ENCODE measurements around the gene GLYATL3.

The GLYATL3 gene

GRCh38 chr6:49490633-49491032 is 9.1 kb upstream of the GLYATL3 start:
- no peaks in the 10 kb centered on the region for H3K9me3 Mint-ChIP-seq
- no peak for TF ChIP-seq CTCF (IDR thresholded peaks at IDR 0.05)
- no peak overlapping the region for H3K4me3 Mint-ChIP-seq
- no peak for DNase-seq
- no peak overlapping the region for H3K27ac Mint-ChIP-seq
- H3K27me3 Mint-ChIP-seq (ENCODE audit: low read depth, poor library complexity): no peaks in the 10 kb centered on the region
- no peaks in the 10 kb centered on the region for H3K4me1 Mint-ChIP-seq
- H3K36me3 Mint-ChIP-seq (ENCODE audit: low read depth): peaks cover 29% of the 10 kb centered on the region

- no peaks in the 10 kb centered on the region for H3K4me1 Mint-ChIP-seq
- no peaks in the 10 kb centered on the region for H3K9me3 Mint-ChIP-seq
- no peak for DNase-seq
- no peak overlapping the region for H3K27ac Mint-ChIP-seq
- no peak overlapping the region for H3K4me3 Mint-ChIP-seq
- peaks cover 2% of the 10 kb centered on the region for H3K27me3 Mint-ChIP-seq (ENCODE audit: low read depth, poor library complexity)
- TF ChIP-seq CTCF (IDR thresholded peaks at IDR 0.05): no peak
- no peaks in the 10 kb centered on the region for H3K36me3 Mint-ChIP-seq (ENCODE audit: low read depth)
Observed at GRCh38 chr6:49497304-49497703, 2.4 kb upstream of the GLYATL3 start.

- Mint-ChIP-seq H3K36me3 (ENCODE audit: low read depth) (no peaks in the 10 kb centered on the region), H3K4me1 (no peaks in the 10 kb centered on the region), H3K27me3 (ENCODE audit: low read depth, poor library complexity) (peaks cover 2% of the 10 kb centered on the region), H3K9me3 (no peaks in the 10 kb centered on the region), H3K27ac (no peak overlapping the region), H3K4me3 (no peak overlapping the region)
- TF ChIP-seq CTCF (IDR thresholded peaks at IDR 0.05): no peak
- DNase-seq: no peak
Observed at GRCh38 chr6:49499126-49499525, 597 bp upstream of the GLYATL3 start.

GRCh38 chr6:49504666-49505065 is 4.9 kb downstream of the GLYATL3 start:
- Mint-ChIP-seq H3K27me3 (ENCODE audit: low read depth, poor library complexity) (peaks cover 4% of the 10 kb centered on the region), H3K4me1 (no peaks in the 10 kb centered on the region), H3K9me3 (peaks cover 6% of the 10 kb centered on the region), H3K27ac (no peak overlapping the region), H3K36me3 (ENCODE audit: low read depth) (no peaks in the 10 kb centered on the region), H3K4me3 (no peak overlapping the region)
- TF ChIP-seq CTCF (IDR thresholded peaks at IDR 0.05): no peak
- no peak for DNase-seq

GRCh38 chr6:49506569-49507111 is 6.9 kb downstream of the GLYATL3 start:
- peaks cover 4% of the 10 kb centered on the region for H3K27me3 Mint-ChIP-seq (ENCODE audit: low read depth, poor library complexity)

More at GRCh38 chr6:49506569-49507111, 6.9 kb downstream of the GLYATL3 start:
- DNase-seq: no peak
- H3K9me3 Mint-ChIP-seq: peaks cover 6% of the 10 kb centered on the region
- H3K4me1 Mint-ChIP-seq: no peaks in the 10 kb centered on the region
- no peak overlapping the region for H3K27ac Mint-ChIP-seq
- H3K4me3 Mint-ChIP-seq: no peak overlapping the region
- no peaks in the 10 kb centered on the region for H3K36me3 Mint-ChIP-seq (ENCODE audit: low read depth)
- no peak for TF ChIP-seq CTCF (IDR thresholded peaks at IDR 0.05)

All from nephron progenitor cell (in vitro differentiated cells).